GM19238 (cell line): Measurements from ENCODE around the gene CHCHD2.
"Not testable (repeated sequence)": the region's sequence is repeated elsewhere in the genome, so short reads cannot be mapped to it uniquely, and the experiment has no call there.

Experiments used
- DNase-seq: peaks from one replicate; pipeline ENCODE4 v3.0.0; 2011; ENCODE audit warnings: low spot score; ENCODE audit not compliant: insufficient read length

The CHCHD2 gene, protein sequence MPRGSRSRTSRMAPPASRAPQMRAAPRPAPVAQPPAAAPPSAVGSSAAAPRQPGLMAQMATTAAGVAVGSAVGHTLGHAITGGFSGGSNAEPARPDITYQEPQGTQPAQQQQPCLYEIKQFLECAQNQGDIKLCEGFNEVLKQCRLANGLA

GRCh38 chr7:56106108-56107073 is at the start of gene CHCHD2:
TSS of gene CHCHD2 (minus strand) at chr7:56106476. CDS start at chr7:56106413, 63 bp downstream.
- peak; percentile 96 for DNase-seq

DNA sequence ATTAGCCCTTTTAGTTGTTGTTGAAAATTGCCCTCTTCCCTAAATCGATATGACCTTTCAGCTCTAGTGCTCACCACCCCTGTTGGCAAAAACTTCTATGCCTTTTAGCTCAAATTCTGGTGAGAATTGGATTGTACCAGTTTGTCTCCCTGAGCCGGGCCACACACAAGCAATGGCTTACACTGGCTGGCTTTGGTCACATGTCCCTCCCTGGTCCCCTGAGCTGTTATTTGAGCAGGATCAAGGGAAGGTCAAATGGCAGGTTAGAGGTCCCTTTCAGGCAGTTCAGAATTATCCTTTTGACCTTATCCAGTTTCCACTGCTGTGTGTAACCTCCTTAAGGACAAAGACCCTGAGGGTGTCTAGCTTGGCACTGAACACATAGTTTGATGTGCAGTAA is 24.8 kb upstream of the CHCHD2 start:
- DNase-seq, result not testable (repeated sequence)

DNA sequence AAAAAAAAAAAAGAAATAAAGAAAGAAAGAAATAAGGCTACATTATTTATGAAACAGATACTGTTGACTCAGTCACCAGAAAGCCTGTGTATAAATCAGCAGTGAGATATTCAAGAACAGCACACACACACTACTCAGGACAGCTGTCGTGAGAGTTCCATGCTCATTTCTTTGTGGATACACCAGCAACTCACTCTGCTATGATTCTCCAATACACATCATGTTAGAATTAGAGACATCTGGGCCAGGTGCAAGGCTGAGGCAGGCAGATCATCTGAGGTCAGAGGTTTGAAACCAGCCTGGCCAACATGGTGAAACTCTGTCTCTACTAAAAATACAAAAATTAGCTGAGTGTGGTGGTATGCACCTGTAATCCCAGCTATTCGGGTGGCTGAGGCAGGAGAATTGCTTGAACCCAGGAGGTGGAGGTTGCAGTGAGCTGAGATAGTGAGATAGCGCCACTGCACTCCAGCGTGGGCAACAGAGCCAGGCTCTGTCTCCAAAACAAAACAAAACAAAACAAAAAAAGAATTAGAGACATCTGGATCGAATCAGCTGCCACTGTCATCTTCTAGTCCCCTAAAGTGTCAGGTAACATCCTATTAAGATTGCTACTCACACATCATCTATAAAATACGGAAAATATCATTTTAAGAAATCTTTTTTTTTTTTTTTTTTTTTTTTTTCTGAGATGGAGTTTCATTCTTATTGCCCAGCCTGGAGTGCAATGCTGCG is 21.1 kb upstream of the CHCHD2 start:
- no peak for DNase-seq

DNA sequence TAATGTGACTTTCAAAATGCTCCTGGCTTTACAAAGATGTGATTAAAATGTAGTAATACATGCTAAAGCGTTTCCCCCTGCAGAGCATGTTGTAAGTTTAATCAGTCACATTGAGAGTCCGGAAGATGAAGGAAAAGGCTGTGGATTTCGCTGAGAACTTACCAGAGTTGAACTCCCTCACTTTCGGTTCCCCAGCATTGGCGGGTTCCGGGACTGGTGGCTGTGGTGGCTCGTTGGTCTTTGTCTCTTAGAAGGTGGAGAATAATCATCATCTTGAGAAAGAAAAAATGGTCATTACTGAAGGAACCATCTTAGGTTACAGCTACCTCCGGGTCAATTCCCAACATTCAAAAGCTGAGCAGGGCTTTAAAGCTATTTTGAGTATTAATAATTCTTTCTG is 19.6 kb upstream of the CHCHD2 start:
- no peak for DNase-seq

DNA sequence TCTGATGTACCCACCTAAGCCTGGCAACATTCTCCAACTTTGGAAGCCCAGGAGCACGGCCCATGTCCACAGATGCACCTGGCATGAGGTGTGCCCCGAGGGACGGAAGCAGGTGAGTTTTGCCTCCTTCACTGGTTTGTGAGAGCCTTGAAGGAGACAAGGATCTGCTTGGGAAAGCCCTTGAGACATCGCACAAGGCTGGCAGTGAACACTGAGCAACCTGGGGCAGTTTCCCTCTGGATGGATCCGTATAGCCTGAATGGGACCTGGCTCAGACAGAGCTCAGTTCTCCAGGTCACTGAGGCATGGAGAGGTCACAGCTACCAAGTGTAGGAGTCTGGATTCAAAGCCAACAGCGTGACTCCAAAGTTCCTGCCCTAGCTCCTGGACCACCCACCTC is 18.7 kb upstream of the CHCHD2 start:
- no peak for DNase-seq

GRCh38 chr7:56121440-56121839 is 15.2 kb upstream of the CHCHD2 start:
- DNase-seq, result no peak

GRCh38 chr7:56115852-56116538 is 9.7 kb upstream of the CHCHD2 start, which contains the start of gene NUPR2:
TSS of gene NUPR2 (minus strand) at chr7:56116417. CDS start at chr7:56116314, 103 bp downstream.
- no peak for DNase-seq

DNA sequence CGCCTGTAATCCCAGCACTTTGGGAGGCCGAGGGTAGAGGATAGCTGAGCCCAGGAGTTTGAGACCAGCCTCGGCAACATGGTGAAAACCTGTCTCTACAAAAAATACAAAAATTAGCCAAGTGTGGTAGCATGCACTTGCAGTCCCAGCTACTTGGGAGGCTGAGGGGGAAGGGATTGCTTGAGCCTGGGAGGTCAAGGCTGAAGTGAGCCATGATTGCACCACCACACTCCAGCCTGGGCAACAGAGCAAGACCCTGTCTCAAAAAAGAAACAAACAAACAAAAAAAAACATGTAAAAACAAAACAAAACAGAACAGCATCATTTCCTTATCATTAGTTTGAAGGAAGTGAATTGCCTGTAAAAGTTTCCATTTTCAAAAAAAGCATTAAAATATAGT is 6.0 kb upstream of the CHCHD2 start:
- not testable (repeated sequence) for DNase-seq

GRCh38 chr7:56110611-56111010 is 4.3 kb upstream of the CHCHD2 start:
- no peak for DNase-seq

- DNase-seq, result no peak
Observed at GRCh38 chr7:56107954-56108258, 1.6 kb upstream of the CHCHD2 start.

- no peak for DNase-seq
Observed at GRCh38 chr7:56105508-56105907, 768 bp downstream of the CHCHD2 start.

DNA sequence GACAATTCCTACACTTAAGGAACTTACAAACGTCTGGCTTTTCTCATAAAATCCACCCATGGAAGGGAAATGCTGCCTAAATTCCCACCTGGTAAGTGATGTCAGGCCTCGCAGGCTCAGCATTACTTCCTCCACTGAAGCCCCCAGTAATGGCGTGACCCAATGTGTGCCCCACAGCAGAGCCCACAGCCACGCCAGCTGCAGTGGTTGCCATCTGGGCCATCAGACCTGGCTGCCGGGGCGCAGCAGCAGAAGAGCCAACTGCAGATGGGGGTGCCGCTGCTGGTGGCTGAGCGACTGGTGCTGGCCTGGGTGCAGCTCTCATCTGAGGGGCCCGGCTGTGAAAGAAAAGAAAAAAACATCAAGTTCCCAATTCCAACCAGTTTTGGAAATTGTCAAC is 2.1 kb downstream of the CHCHD2 start:
- not testable (repeated sequence) for DNase-seq

- DNase-seq, result no peak
Observed at GRCh38 chr7:56099653-56100052, 6.6 kb downstream of the CHCHD2 start.

GRCh38 chr7:56098187-56099008 is 7.9 kb downstream of the CHCHD2 start:
- DNase-seq, result not testable (repeated sequence)

GRCh38 chr7:56097700-56098099 is 8.6 kb downstream of the CHCHD2 start:
- no peak for DNase-seq

DNA sequence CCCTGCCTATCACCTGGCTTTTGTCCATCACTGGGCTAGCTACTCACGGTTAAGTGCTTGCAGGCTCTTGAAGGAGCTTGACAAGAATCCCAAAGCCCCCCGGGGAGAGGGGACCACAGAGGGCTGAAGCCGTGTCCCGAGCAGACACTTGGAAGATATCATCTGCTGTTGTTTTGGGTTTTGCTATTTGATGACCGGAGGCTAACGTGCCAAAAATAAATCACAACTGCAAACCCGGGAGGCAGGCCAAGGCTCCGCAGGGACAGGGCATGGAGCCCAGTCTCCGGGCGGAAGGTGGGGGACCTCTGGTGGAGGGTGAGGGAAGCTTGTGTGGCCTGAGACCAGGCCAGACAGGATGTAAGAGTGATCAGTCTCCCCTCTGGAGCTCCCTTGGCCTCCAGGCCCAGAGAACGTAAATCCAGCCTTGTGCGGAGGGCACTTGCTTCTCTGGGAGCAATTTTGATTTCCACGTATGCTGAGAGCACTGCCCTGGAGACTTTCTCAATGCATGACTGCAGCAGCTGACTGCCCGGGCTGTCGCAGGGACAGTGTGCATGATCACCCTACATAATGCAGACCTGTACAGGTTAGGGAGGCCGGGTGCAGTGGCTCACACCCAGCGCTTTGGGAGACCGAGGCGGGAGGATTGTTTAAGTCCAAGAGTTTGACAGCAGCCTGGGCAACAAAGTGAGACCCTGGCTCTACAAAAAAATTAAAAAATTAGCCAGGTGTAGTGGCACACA is 13.3 kb downstream of the CHCHD2 start, which contains the start of gene PHKG1:
PHKG1 (minus strand) TSS at position 164 of the 743 bp plus-strand sequence. CDS start 4,011 bp downstream, outside the sequence.
- DNase-seq, result no peak

DNA sequence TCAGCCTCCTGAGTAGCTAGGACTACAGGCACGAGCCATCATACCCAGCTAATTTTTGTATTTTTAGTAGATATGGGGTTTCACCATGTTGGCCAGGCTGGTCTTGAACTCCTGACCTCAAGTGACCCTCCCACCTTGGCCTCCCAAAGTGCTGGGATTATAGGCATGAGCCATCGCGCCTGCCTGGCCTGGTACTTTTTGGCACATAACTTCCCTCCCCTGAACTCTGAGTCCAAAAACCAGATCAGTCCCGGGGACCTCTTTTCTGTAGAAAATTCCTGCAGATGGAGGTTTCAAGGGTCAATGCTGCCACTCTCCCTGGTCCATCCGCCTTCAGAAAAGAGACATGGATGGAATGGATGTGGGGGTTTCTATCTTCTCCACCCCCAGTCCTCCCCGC is 13.9 kb downstream of the CHCHD2 start:
- not testable (repeated sequence) for DNase-seq

DNA sequence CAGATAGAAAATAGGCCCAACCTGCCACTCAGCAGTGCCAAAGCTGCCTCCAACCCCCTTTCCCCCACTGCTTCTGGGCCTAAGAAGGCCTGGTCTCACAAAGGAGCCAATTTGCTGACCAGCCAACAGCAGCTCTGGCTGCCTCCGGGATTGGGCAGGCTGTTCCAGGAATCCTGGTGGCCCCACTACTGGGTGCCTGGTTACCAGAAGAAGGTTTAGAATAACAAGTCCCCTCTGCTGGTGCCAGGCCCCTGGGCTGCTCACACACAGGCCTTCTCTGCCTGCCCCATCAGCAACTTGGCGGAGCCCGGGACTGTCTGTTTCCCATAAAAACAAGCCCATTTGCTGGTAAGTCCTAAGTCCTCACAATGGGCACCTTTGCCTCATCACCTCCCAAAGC is 14.7 kb downstream of the CHCHD2 start:
- no peak for DNase-seq

DNA sequence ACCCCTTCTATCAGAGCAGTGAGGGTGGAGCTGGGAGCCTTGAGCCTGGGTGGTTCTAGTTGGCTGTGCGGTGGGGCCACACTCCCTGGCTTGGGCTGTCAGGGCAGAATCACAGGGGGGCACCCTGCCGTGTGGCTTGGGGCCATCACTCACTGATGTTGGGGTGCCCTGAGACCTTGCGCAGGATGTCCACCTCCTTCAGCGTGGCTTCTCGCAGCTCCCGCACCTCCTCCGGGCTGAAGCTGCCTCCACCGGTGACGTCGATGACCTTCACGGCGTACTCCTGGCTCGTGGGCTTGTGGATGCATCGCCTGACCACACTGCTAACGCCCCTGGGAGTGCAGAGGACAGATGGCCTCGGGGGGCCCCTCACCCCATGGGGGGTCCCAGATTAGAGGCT is 18.8 kb downstream of the CHCHD2 start:
- no peak for DNase-seq

DNA sequence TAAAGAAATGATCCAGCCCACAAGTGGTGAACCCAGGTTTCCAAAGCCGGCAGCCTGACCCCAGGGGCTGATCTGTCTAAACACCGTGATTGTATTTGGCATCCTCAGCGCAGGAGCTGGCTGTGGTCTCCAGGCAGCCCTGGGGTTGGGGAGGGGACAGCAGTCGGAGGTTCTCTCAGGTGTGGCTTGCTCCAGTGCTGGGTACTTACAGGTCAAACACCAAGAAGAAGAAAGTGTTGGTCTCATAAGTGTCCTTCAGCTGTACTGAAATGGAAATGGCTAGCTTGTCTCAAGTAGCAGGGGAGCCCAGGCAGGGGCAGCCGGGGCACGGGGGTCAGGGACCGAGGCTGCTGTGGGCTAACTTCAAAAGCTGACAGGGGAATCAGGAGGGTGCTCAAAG is 19.5 kb downstream of the CHCHD2 start:
- no peak for DNase-seq
